ENCODE measurements around the gene B4GALNT4. TPM values are rescaled to one million over a fixed set of nuclear protein-coding genes. Genes with fewer than 3 reads are reported as not detected.
"Not testable (repeated sequence)": the region's sequence is repeated elsewhere in the genome, so short reads cannot be mapped to it uniquely, and the experiment has no call there.

B4GALNT4 gene
- polyA plus RNA-seq, 1 donor: 12.4 TPM

- no peak for DNase-seq
Observed at GRCh38 chr11:334264-334994, 34.9 kb upstream of the B4GALNT4 start.

- DNase-seq: peak; percentile 69
Observed at GRCh38 chr11:335779-336658, 33.3 kb upstream of the B4GALNT4 start.

- DNase-seq: no peak
Observed at GRCh38 chr11:336659-337198, 32.6 kb upstream of the B4GALNT4 start.

- no peak for DNase-seq
Observed at GRCh38 chr11:337711-338110, 31.6 kb upstream of the B4GALNT4 start.

GRCh38 chr11:339963-340362 lies 29.3 kb upstream of the B4GALNT4 start:
- no peak for DNase-seq

- no peak for DNase-seq
Observed at GRCh38 chr11:340539-341512, 28.5 kb upstream of the B4GALNT4 start.

- DNase-seq: no peak
Observed at GRCh38 chr11:342328-342727, 27.0 kb upstream of the B4GALNT4 start.

GRCh38 chr11:344836-345578 lies 24.3 kb upstream of the B4GALNT4 start:
- no peak for DNase-seq

GRCh38 chr11:346529-346928 lies 22.8 kb upstream of the B4GALNT4 start:
- no peak for DNase-seq

- not testable (repeated sequence) for DNase-seq
Observed at GRCh38 chr11:349270-349954, 19.9 kb upstream of the B4GALNT4 start.

- not testable (repeated sequence) for DNase-seq
Observed at GRCh38 chr11:350033-350722, 19.1 kb upstream of the B4GALNT4 start.

GRCh38 chr11:350723-351255 lies 18.5 kb upstream of the B4GALNT4 start:
- DNase-seq: no peak

GRCh38 chr11:351411-351810 lies 17.9 kb upstream of the B4GALNT4 start:
- DNase-seq: no peak

- DNase-seq: no peak
Observed at GRCh38 chr11:352456-353031, 16.8 kb upstream of the B4GALNT4 start.

GRCh38 chr11:353179-353873 lies 16.0 kb upstream of the B4GALNT4 start:
- DNase-seq: peak; percentile 88

GRCh38 chr11:355581-356458 lies 13.5 kb upstream of the B4GALNT4 start:
- peak; percentile 93 for DNase-seq

GRCh38 chr11:356610-357009 lies 12.7 kb upstream of the B4GALNT4 start:
- no peak for DNase-seq

GRCh38 chr11:357582-357981 lies 11.7 kb upstream of the B4GALNT4 start:
- no peak for DNase-seq
